DMS 273 (cell line): ENCODE measurements around the gene TEAD4.

Experiments used
- DNase-seq: peaks from one replicate; lab custom pipeline; 2025; ENCODE audit not compliant: unreplicated experiment; lab: John Stamatoyannopoulos, UW

The TEAD4 gene

DNA sequence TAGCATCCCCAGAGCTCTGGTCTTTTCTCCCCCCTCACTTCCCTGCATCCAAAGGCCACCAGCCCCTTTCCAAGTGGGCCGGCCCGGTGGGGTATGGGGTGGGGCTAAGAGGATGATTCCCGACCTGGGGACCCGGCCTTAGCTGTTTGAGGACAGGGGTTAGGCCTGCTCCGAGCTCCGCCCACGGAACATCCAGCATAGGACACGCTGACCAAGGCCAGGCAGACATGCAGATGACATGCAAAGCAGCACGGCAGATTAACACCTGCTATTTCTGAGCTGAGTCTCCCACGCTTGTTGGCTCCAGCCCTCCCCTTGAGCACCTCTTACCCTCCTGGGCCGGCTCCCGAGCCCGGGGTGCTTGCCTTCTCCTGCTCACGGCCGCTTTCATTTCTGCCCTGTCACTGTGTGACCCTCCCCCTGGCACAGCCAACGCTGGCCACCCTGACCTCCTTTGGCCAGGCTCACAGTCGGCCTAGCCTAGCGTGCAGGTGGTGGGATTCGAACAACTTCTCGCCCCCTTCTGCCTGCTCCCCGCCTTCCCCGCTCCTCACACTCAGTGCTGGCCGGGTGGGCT is 40.2 kb downstream of the TEAD4 start:
- no peak for DNase-seq

- peak; percentile 19 for DNase-seq
Measured at GRCh38 chr12:3000548-3001275, 41.5 kb downstream of the TEAD4 start.

GRCh38 chr12:3002646-3003045 is 43.4 kb downstream of the TEAD4 start:
- DNase-seq = peak; percentile 24

DNA sequence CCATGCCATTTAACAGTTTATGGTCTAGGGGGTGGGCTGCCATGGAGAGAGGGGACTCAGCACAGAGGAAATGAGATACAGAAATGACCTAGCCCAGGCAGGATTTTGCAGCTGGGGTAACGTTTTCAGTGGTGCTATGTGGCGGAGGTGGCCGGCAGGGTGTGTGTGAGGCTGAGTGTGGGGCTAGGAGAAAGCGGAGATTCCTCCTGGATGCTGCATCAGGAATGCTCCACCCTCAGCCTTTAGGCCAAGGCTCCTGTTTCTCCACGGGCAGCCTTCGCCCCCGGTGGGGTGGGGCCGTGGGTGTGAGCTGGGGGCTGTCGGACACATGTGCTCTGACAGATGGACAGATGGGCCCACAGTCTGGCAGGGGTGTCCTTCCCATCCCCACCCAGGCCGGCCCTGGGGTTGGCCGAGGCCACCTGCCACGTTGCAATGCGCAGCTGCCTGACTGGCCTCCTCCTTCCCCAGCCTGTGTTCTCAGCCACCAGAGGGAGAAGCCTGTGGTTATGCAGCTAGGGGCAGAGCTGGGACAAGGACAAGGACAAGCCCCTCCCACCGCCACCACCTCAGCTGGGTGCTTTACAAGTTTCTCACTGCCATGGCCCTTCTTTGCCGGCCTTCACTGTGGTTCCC is 44.3 kb downstream of the TEAD4 start:
- DNase-seq = peak; percentile 59

DNA sequence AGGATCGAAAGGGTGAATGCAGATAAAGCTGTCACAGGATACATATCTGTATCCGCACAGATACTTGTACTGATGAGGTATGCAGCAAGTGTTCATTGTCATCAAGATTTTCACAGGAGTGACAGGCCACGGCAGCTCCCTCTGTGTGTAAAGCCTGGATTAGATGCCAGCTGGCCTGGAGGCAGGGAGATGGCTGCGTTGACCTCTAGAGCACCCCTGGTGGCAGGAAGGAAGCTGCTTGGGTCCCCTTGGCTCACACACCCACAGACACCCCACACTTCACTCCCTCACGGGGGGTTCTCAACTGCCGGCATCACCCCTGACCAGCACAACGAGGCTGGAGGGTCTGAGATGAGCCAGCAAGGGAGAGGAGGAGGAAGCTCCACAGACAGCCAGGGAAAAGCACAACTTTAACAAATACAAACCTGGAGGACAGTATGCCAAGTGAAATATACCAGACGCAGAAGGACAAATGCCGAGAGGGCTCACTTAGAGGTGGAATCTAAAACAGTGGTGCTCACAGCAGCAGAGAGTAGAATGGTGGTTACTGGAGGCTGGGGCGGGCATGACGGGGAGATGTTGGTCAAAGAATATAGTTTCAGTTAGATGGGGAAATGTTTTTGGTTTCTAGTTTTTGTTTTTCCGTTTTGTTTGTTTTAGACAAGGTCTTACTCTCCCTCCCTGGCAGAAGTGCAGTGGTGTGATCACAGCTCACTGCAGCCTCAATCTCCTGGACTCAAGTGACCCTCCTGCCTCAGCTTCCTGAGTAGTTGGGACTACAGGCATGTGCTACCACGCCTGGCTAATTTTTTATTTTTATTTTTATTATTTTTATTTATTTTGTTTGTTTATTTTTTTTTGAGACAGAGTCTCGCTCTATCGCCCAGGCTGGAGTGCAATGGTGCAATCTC is 45.7 kb downstream of the TEAD4 start:
- peak; percentile 53 for DNase-seq

- no peak for DNase-seq
Measured at GRCh38 chr12:3005736-3006135, 46.5 kb downstream of the TEAD4 start.

DNA sequence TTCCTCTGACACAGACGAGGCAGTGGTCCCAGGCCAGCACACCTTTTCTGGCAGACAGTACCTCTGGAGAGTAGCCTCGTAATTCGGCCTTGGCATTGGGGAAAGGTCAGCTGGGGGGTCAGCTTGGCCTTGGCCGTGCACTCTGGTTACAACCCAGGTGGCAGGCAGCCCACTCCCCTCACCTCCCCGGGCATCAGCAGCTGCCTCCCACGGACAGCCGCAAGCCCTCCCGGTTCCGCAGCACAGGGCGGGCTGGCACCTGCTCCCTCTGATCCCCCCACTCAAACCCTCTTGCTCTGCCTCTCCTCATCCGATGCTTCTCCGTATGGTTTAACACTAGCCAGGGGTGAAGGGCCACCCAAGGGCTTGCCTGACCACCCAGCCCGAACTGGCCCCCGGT is 50.6 kb downstream of the TEAD4 start:
- no peak for DNase-seq

- no peak for DNase-seq
Measured at GRCh38 chr12:3010214-3010930, 51.2 kb downstream of the TEAD4 start.

- DNase-seq = no peak
Measured at GRCh38 chr12:3012786-3013185, 53.6 kb downstream of the TEAD4 start.

GRCh38 chr12:3014641-3015040 is 55.4 kb downstream of the TEAD4 start:
- DNase-seq = no peak

DNA sequence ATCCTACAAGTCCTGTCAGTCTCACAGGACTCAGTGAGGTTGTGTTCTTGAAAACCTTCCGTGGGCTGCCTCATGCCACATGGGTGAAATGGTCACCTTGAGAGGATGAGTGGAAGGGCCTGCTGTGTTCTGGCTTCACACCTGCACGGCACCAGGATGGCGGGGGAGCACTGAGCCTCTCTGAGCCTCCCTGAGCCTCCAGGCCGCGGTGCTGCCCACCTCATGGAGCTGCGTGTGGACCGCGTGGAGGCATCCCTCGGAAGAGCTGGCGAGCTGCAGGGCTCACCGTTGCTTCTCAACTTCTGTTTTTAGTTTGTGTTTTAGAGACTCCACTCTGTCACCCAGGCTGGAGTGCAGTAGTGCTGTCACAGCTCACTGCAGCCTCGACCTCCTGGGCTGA is 56.2 kb downstream of the TEAD4 start:
- DNase-seq = no peak

DNA sequence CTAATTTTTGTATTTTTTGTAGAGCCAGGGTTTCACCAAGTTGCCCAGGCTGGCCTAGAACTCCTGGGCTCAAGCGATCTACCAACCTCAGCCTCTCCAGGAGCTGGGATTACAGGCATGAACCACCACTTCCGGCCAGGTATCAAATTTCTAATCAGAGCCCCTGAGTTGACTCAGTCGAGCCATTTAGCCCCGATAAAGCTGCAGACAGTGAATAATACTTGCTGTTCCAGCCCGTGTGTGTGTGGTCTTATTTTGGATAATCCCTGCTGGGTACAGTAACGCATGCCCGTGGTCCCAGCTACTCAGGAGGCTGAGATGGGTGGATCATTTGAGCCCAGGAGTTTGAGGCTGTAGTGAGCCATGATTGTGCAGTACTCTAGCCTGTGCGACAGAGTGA is 57.0 kb downstream of the TEAD4 start:
- no peak for DNase-seq

DNA sequence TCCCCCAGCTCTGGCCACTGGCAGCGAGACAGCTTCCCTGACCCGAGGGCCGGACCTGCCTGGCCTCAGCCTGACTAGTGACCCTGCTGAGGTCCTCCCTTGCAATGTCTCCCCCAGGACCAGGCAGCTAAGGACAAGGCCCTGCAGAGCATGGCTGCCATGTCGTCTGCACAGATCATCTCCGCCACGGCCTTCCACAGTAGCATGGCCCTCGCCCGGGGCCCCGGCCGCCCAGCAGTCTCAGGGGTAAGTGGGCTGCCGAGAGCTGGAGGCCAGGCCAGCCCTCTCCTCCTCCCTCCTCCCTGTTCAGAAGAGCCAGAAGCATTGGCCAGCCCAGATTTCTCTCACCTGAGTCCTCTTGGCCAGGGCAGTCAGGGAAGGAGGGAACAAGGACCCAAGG is 58.1 kb downstream of the TEAD4 start:
- no peak for DNase-seq

DNA sequence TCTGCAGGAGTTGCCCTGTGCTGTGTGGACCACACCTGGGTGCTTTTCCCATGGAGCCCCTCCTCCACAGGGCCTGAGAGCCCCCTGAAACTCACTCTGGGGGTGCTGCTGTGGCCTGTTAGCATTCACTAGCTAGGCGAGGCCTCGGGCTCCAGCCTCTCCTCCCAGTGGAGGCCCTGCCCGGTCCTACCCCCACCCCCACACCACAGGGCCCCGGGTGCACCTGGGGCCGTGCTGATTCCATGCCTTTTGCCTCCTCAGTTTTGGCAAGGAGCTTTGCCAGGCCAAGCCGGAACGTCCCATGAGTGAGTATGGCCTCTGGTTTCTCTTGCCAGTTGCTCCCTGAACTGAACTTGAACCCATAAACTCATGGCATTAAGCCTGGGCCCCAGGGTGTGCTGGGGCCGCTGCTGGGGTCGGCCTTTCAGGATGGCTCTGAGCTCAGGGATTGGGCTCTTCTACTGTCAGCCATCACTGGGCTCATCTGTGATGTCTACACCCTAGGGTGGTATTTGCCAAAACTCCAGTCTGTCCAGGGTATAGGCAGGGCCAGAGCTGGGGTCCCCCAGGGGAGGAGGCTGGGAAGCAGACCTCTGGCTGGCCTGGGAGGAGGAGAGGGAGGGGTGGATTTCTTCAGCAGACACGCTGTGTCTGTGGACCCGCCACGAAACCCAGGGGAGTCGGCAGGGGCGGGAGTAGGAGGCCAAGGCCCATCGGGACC is 59.2 kb downstream of the TEAD4 start:
- DNase-seq = no peak

GRCh38 chr12:3019005-3019680 is 59.9 kb downstream of the TEAD4 start:
- DNase-seq = no peak

DNA sequence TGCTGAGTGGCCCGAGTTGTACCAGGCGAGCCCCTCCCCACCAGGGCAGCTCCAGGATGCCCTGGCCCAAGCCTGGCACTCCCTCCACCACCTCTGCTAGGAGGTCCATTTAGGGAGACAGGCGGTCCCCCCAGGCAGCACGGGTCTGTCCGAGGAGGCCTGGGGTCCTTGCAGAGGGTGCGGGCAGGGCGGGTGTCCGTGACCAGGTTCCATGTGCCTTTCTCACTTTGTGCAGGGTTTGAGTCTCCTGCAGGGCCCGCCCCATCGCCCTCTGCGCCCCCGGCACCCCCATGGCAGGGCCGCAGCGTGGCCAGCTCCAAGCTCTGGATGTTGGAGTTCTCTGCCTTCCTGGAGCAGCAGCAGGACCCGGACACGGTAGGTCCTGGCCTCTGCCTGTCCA is 61.2 kb downstream of the TEAD4 start:
- no peak for DNase-seq

- no peak for DNase-seq
Measured at GRCh38 chr12:3020850-3021435, 61.7 kb downstream of the TEAD4 start.

GRCh38 chr12:3022411-3022810 is 63.2 kb downstream of the TEAD4 start:
- no peak for DNase-seq

DNA sequence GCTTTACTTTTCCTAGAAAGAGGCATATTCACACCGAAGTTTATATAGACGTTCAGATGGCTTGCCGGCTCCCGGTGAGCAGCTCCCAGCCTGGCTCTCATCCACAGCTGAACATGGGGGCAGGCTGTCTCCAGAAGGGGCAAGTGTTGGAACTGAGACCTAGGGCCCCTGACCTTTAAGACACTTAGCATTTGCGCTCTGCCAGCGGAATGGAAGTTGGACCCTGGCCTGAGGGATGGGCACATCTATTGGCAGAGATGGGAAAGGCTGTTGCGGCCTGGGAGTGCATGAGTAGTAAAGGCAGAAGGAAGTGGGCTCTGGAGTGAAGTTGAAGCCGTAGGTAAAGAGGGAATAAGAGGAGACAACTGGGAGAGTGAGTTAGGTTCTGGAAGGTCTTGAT is 63.8 kb downstream of the TEAD4 start:
- no peak for DNase-seq
